SK-N-MC (cell line): ENCODE measurements around the gene RMND1.

Source experiments
- DNase-seq: peaks from one replicate; pipeline ENCODE4 v3.0.0-alpha.2; 2011; ENCODE audit warnings: low read depth, low spot score
- H3K27ac ChIP-seq: fragments of 200-600 bp; sonication (generic); 2 replicates; pipeline ENCODE4 v1.5.1; 2016; ENCODE audit warnings: mixed run types
- H3K36me3 ChIP-seq: fragments of 200-600 bp; sonication (generic); 2 replicates; pipeline ENCODE4 v1.6.1; 2017; ENCODE audit warnings: antibody characterized with exemption, low read length, mixed read lengths; ENCODE audit not compliant: insufficient read depth
- H3K4me3 ChIP-seq: fragments of 200-600 bp; sonication (generic); 2 replicates; pipeline ENCODE4 v1.5.1; 2016
- H3K9ac ChIP-seq: fragments of 200-600 bp; sonication (generic); 2 replicates; pipeline ENCODE4 v1.8.0; 2017; ENCODE audit warnings: mixed run types, mixed read lengths; ENCODE audit not compliant: insufficient read length
- H3K9me3 ChIP-seq: fragments of 200-600 bp; sonication (generic); 2 replicates; pipeline ENCODE4 v1.6.1; 2017; ENCODE audit warnings: low read depth, mild to moderate bottlenecking, antibody characterized with exemption, low read length, moderate library complexity, mixed read lengths
- EZH2 ChIP-seq: fragments of 200-600 bp; sonication (generic); IDR thresholded peaks from one replicate; pipeline ENCODE4 v1.6.1; 2017; ENCODE audit warnings: antibody characterized with exemption
- FOXP2 ChIP-seq: optimal IDR thresholded peaks from 2 replicates; pipeline ENCODE3; 2011; ENCODE audit warnings: mild to moderate bottlenecking, moderate library complexity; ENCODE audit not compliant: insufficient read depth; ENCODE audit errors: extremely low read length, control extremely low read depth
- POLR2AphosphoS5 ChIP-seq: IDR thresholded peaks from 2 replicates; pipeline ENCODE4 v1.6.1; 2012; ENCODE audit warnings: mild to moderate bottlenecking, low read depth, low read length, borderline replicate concordance

RMND1 gene

DNA sequence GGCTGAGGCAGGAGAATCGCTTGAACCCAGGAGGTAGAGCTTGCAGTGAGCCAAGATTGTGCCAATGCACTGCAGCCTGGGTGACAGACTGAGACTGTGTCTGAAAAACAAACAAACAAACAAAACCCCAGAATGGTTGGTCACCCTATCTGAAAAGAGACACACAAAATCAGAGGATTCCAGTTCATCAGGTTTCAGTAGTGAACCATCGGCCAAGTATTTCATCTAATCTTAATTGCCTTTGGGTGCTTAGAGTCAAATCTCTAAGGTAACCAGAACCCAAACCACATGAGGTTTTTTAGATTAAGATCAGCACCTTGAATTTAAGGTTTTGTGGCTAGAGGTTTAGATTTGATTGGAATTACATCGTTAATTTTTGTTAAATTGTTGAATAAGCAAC lies 52.2 kb downstream of the RMND1 start:
- H3K4me3 ChIP-seq: no peak overlapping the region
- 0 out of 2 replicates have a peak overlapping the region, but pooled peaks have one; percentile 12 for H3K27ac ChIP-seq
- H3K36me3 ChIP-seq: peaks cover 60% of the 10 kb centered on the region
- no peaks in the 10 kb centered on the region for H3K9me3 ChIP-seq
- no peak overlapping the region for H3K9ac ChIP-seq
- TF ChIP-seq FOXP2 (no peak), POLR2AphosphoS5 (no peak), EZH2 (no peak)
- no peak for DNase-seq

DNA sequence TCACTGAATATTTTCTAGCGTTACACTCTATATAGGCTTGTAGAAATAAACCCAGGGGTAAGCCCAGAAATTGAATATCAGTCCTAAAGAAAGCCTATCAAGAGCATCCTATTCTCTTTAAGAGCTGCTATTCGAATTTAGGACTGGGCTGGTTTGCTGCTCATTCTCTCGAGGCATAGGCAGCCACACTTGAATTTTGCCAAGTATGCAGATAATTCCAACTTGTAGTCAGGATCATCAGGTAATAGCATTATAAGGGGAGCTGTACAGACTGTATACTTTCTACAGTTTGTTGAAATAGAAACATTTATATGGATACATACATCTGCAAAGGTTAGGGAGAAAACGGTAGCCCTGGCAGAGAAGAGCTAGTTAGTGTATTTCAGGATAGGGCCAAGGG lies 58.5 kb downstream of the RMND1 start:
- Histone ChIP-seq H3K9ac (peak overlapping the region; percentile 83), H3K9me3 (no peaks in the 10 kb centered on the region), H3K4me3 (peak overlapping the region; percentile 98), H3K36me3 (peaks cover 34% of the 10 kb centered on the region), H3K27ac (peak overlapping the region; percentile 85)
- no peak for DNase-seq
- no peak for TF ChIP-seq EZH2
- TF ChIP-seq FOXP2: no peak
- no peak for TF ChIP-seq POLR2AphosphoS5

DNA sequence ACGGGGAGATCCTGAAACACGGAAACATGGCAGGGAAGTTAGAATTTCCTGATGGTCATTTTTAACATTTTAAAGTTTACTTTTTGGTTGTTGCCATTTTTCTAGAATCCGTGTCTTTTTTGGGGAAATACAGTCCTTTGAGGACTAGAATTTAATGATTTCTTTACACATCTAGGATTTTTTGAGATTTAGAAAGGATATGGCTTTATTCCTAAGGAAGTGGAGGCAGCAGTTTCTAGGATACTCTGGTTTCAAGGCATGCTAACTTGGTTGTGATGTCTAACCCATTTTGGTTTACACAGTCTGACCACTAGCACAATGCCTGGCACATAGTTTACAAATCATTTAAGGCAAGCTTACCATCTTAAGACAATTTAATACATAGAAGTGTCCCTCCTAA lies 59.5 kb downstream of the RMND1 start:
- DNase-seq: no peak
- Histone ChIP-seq H3K9me3 (no peaks in the 10 kb centered on the region), H3K9ac (peak overlapping the region; percentile 83), H3K4me3 (peak overlapping the region; percentile 98), H3K36me3 (peaks cover 34% of the 10 kb centered on the region), H3K27ac (peak overlapping the region; percentile 85)
- TF ChIP-seq POLR2AphosphoS5: no peak
- TF ChIP-seq FOXP2: no peak
- no peak for TF ChIP-seq EZH2

DNA sequence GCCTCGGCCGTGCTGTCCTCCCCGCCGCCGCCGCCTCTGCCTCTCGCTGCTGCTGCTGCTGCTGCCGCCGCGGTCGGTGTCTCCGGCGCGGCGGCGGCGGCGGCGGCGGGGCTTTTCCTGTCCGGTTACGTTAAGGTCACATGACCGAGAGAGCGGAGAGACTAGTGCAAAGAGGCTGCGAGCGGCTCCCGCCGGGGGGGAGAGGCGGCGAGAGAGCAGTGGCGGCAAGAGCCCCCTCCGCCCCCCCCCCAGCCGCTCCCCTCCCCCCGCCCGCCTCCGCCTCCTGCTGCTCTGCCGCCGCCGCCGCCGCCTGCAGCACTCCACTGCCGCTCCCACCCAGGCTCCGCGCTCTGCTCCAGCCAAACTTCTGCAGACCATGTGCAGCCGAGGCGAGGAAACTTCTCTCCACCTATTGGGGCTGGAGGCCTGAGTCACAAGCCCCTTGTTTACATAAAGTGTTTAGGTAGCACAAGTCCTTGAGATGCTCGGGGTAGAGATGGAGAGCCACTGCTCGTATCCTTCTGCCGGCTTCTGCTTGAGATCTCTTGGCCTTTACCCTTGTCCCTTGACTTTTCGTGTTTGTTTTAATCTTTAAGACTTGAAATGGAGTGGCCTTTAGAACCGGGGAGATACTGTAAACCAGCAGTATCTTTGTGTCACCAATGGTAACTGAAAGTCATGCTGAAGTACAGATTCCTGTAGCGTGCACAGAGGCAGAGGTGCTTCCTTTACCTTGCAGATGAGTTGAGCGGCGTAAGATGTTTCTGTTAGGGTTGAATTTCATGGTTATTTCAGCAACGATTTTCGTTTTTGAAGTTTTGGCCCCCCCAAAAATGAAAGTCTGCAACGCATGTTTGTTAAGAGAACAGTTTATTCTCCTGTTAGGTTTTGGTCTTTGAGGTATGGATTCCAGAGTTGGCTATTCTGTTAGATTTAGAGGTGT lies 60.2 kb downstream of the RMND1 start, which contains the start of gene ZBTB2:
Gene ZBTB2 (minus strand): TSS at position 89 of the 943 bp plus-strand sequence. CDS start 17,922 bp downstream, outside the sequence.
- Histone ChIP-seq H3K9ac (peak within 1 kb of the TSS; percentile 98), H3K27ac (peak within 1 kb of the TSS; percentile 99), H3K36me3 (peaks cover 36% of the 10 kb centered on the region), H3K9me3 (no peaks in the 10 kb centered on the region), H3K4me3 (peak within 1 kb of the TSS; percentile 98)
- TF ChIP-seq POLR2AphosphoS5 (peak; percentile 80), FOXP2 (no peak)
- DNase-seq: peak; percentile 40

DNA sequence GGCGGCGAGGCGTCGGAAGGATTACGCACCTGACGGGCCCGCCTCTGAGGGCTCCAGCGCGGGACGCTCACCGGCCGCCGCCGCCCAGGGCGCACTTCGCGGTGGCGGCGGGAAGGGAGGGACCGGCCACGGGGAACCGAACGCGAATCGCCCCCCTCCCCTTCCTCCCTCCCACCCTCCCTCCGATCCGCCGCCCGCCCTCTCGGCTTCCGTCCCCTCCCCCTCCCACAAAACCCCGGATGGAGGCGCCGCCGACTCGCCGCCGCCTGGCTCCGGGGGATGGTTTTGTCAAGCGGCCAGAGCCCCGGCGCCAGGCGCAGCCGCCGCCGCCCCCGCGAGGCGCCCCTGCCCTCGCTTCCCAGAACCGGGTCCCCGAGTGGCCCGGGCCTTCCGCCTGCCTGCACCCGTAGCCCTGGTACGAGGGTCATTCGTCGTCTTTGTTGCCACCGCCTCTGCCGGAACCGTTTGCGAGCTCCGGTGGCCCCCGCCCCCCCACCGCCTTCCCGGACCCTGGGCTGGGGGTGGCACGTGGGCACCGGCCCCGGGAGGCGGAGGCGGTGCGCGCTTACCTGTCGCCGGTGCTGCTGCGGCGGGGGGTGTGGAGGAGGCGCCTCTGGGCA lies 61.0 kb downstream of the RMND1 start:
- no peaks in the 10 kb centered on the region for H3K9me3 ChIP-seq
- H3K36me3 ChIP-seq: peaks cover 36% of the 10 kb centered on the region
- H3K27ac ChIP-seq: peak overlapping the region; percentile 99
- peak overlapping the region; percentile 98 for H3K4me3 ChIP-seq
- DNase-seq: no peak
- H3K9ac ChIP-seq: peak overlapping the region; percentile 98
- TF ChIP-seq FOXP2 (no peak), POLR2AphosphoS5 (peak; percentile 52), EZH2 (no peak)

DNA sequence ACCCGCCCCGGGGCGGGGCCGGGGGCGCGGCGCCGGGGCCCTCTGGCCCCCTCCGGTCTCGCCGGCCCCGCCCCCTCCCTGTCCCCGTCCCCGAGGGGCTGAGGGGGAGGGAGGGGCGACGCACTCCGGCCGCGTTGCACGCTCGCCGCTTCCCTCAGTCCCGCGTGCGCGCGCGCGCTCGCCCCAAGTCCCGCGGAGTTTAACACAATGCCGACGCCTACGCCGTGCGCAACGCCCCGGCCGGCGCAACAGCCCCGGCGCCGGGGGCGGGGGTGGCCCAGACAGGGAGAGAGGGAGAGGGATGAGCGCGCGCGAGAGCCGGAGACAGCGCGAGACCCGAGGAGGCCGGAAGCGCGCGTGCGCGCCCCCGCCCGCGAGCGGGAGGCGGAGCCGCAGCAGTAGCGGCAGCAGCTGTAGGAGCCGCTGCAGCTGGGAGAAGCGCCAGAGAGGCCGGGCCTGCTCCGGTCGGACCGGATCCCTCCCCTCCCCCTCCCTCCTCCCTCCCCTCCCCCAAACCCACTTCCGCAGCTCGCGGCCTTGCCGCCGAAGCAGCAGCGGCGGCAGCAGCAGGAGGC lies 61.6 kb downstream of the RMND1 start:
- Histone ChIP-seq H3K4me3 (peak overlapping the region; percentile 98), H3K9me3 (no peaks in the 10 kb centered on the region), H3K36me3 (peaks cover 36% of the 10 kb centered on the region), H3K27ac (peak overlapping the region; percentile 99), H3K9ac (peak overlapping the region; percentile 99)
- DNase-seq: peak; percentile 87
- TF ChIP-seq FOXP2: peak; percentile 88
- no peak for TF ChIP-seq EZH2
- no peak; the same call in 1 of the 2 replicates for TF ChIP-seq POLR2AphosphoS5

DNA sequence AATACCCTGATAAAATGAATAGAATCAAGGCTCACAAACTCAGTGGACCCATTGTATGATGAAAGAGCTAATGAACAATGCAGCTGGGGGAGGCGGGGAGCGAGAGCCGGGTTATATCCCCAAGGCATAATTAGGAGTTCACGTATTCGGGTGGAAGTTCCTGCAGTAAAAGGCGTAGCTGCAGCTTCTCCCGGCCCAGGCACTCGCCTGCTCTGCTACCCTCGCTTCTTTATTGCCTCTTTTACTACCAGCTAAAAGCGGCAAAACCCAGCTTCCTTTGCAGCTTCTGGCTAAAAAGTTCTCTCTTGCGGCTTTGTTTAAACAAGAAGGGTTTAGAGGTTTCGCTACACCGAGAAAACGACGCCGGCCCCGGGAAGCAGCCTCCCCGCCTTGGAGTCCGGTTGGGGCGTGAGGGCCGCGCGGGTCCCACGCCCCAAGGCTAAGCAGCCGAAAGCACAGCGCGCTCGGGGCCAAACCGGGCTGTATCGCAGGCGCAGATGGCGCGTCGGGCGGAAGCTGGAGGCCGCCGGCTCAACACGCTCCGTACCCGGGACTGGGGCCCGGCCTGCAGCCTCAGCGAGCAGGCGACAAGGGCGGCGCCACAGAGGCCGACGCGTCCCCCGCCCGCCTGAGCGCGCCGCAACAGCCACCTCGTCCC lies 62.2 kb downstream of the RMND1 start:
- DNase-seq: peak; percentile 72

More for the DNA sequence above, 62.2 kb downstream of the RMND1 start:
- H3K9ac ChIP-seq: peak overlapping the region; percentile 99
- H3K36me3 ChIP-seq: peaks cover 31% of the 10 kb centered on the region
- TF ChIP-seq FOXP2 (no peak), POLR2AphosphoS5 (peak; percentile 85), EZH2 (no peak)
- no peaks in the 10 kb centered on the region for H3K9me3 ChIP-seq
- H3K27ac ChIP-seq: peak overlapping the region; percentile 99
- peak overlapping the region; percentile 98 for H3K4me3 ChIP-seq
